ENCODE data around the gene TNPO3. TPM values are rescaled to one million over a fixed set of nuclear protein-coding genes. Genes with fewer than 3 reads are reported as not detected.

TNPO3 gene
- total RNA-seq, 1 donor from 2014 or later, result 57.2 TPM

DNA sequence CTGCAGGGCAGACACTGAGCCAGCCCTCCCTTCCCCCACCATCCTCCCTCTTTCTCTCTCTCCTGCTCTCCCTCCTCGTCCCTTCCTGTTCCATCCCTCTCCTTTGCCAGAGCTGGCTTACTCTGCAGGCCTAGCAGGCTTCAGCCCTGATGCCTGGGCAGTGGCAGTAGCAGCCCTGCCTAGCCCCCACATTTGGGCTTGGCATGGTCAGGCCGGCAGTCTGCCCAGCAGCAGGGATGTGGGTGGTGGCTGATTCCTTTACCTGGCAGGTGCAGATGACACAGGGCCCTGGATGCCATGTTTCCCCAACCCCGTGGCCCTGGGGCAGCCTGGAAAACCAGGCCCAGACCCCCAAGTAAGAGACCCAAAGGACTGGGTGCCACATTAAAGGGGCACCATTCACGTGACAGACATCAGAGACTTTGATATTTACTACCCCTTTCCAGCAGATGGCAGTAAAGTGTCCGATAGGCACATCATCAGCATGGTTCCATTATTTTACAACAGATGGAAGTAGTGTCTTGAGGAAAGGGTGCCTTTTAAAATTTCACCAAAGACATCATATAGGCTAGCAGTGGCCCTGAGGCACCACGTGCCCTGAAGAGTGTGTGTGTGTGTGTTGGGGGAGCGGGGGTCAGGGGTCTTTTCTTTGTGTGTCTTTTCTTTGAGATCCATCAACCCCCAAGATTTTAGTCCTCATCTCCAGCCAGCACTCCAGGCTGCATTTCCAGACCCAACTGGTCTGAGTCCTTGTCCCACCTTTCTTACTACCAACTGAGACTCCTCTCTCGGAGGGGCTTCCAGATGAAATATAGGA is 150.3 kb downstream of the TNPO3 start:
- peak; percentile 74 for DNase-seq

Other genes with a start within 250 kb of the TNPO3 start
- 117 and 331 TPM in 2 replicates for gene FLNC, start 224.7 kb downstream of the TNPO3 start, total RNA-seq
- gene ATP6V1F, start 192.3 kb downstream of the TNPO3 start, total RNA-seq, result 86.5 and 93.1 TPM in 2 replicates
- gene KCP, start 144.4 kb downstream of the TNPO3 start, total RNA-seq, result 0.17 TPM in 1 of 2 replicates, not detected in the other
- gene IRF5, start 117.2 kb downstream of the TNPO3 start, total RNA-seq, result 0.09 and 0.17 TPM in 2 replicates
- gene TSPAN33, start 89.6 kb upstream of the TNPO3 start, total RNA-seq, result 0.19 TPM in 1 of 2 replicates, not detected in the other
- 3.2 and 5.8 TPM in 2 replicates for gene SMO, start 133.5 kb upstream of the TNPO3 start, total RNA-seq
- gene AHCYL2, start 169.9 kb upstream of the TNPO3 start, total RNA-seq, result 20.9 and 25.6 TPM in 2 replicates

Measured in dermis blood vessel endothelial cell (primary cell).